Panc1 (cell line): ENCODE measurements around the gene HNRNPM. TPM values are rescaled to one million over a fixed set of nuclear protein-coding genes. Genes with fewer than 3 reads are reported as not detected.

ENCODE experiments used
- ATAC-seq: fragments of 200-7000 bp; cut with Tn5 transposase; 2 replicates; pipeline ENCODE4 v1.9.1; 2020; ENCODE audit warnings: mild to moderate bottlenecking, moderate library complexity
- BruUV-seq: library from RNA; stranded (reverse); fragments of 400-500 nt; replicated peaks from 2 replicates; lab custom pipeline; 2021; lab: Mats Ljungman, UMichigan
- CTCF ChIA-PET: fragments of 300-600 bp; sonication (Branson Sonifier 250); formaldehyde crosslinking; loops from one replicate; lab custom pipeline; 2022; ENCODE audit warnings: antibody characterized with exemption; lab: Charles Lee
- POLR2A ChIA-PET: fragments of 300-600 bp; sonication (Branson Sonifier 250); formaldehyde crosslinking; loops from one replicate; lab custom pipeline; 2022; ENCODE audit warnings: antibody characterized with exemption; lab: Charles Lee
- DNase-seq: peaks from one replicate; pipeline ENCODE4 v3.0.0-alpha.2; 2010; ENCODE audit warnings: low read depth, low spot score
- H3K27ac ChIP-seq: 2 replicates; pipeline ENCODE4 v1.5.1; 2011; ENCODE audit warnings: mild to moderate bottlenecking, low read length, inconsistent platforms
- H3K27me3 ChIP-seq: fragments of 200-500 bp; sonication (Bioruptor generic); 2 replicates; pipeline ENCODE4 v1.6.0; 2014; ENCODE audit warnings: low read length, inconsistent platforms; ENCODE audit not compliant: control insufficient read depth, insufficient read depth
- H3K36me3 ChIP-seq: fragments of 200-500 bp; sonication (Bioruptor generic); 2 replicates; pipeline ENCODE4 v1.5.1; 2014; ENCODE audit warnings: inconsistent platforms, mild to moderate bottlenecking, low read length, moderate library complexity; ENCODE audit not compliant: control insufficient read depth, insufficient read depth
- H3K4me1 ChIP-seq: 2 replicates; pipeline ENCODE4 v1.5.1; 2011; ENCODE audit warnings: inconsistent platforms, mild to moderate bottlenecking, low read length, moderate library complexity; ENCODE audit not compliant: control insufficient read depth, insufficient read depth
- H3K4me3 ChIP-seq, 2 experiments: 2 replicates each; pipeline ENCODE4 v1.5.1; 2011 to 2012; ENCODE audit warnings: low read depth in 2 of 2, low read length in 2 of 2, mild to moderate bottlenecking in 2 of 2, inconsistent platforms in 1 of 2, moderate library complexity in 1 of 2
- H3K9me3 ChIP-seq: fragments of 200-500 bp; sonication (Bioruptor generic); 2 replicates; pipeline ENCODE4 v1.5.1; 2014; ENCODE audit warnings: low read depth, mild to moderate bottlenecking, inconsistent platforms, low read length, moderate library complexity; ENCODE audit not compliant: control insufficient read depth, insufficient read depth
- CTCF ChIP-seq: fragments of 450-650 bp; IDR thresholded peaks from 2 replicates; pipeline ENCODE4 v1.5.1; 2017; ENCODE audit warnings: mild to moderate bottlenecking
- POLR2AphosphoS5 ChIP-seq: IDR thresholded peaks from 2 replicates; pipeline ENCODE4 v1.6.1; 2012; ENCODE audit warnings: mild to moderate bottlenecking, low read depth, low read length, moderate library complexity
- REST ChIP-seq, 2 experiments: IDR thresholded peaks; 2 replicates each; pipeline ENCODE4 v1.6.1; 2011 to 2012; ENCODE audit warnings: low read depth in 2 of 2, control low read depth in 1 of 2, low read length in 1 of 2, mild to moderate bottlenecking in 1 of 2, moderate library complexity in 1 of 2; ENCODE audit not compliant: insufficient read depth in 1 of 2
- SIN3A ChIP-seq: IDR thresholded peaks from 2 replicates; pipeline ENCODE4 v1.6.1; 2012; ENCODE audit warnings: low read depth, mild to moderate bottlenecking, low read length, moderate library complexity, borderline replicate concordance; ENCODE audit not compliant: insufficient read depth
- TCF7L2 ChIP-seq: IDR thresholded peaks from 2 replicates; pipeline ENCODE4 v1.6.1; 2011; ENCODE audit warnings: mild to moderate bottlenecking, low read depth, low read length, inconsistent platforms
- in situ Hi-C: cut with HindIII; loops from 2 replicates; pipeline ENCODE4 v1.10.0; 2016; ENCODE audit warnings: low sequenced_read_pairs, low pct_unique_long_range_greater_than_20kb
- intact Hi-C: fragments of 100-400 bp; cut with micrococcal nuclease; formaldehyde crosslinking; loops from one replicate; pipeline ENCODE4 v1.10.0; 2022; ENCODE audit not compliant: unreplicated experiment
- total RNA-seq: library from RNA; stranded (reverse); gene quantifications from one replicate; pipeline ENCODE4 v1.2.1, GENCODE V29; 2021; ENCODE audit not compliant: unreplicated experiment

HNRNPM gene
- total RNA-seq, 1 experiment from 2014 or later: 225 TPM

GRCh38 chr19:8529369-8530006 lies 84.7 kb downstream of the HNRNPM start:
- Histone ChIP-seq H3K36me3 (no peaks in the 10 kb centered on the region), H3K27ac (no peak overlapping the region), H3K27me3 (no peaks in the 10 kb centered on the region), H3K9me3 (no peaks in the 10 kb centered on the region), H3K4me1 (0 out of 2 replicates have a peak, but pooled peaks cover 3% of the 10 kb centered on the region), H3K4me3 (no peak overlapping the region)
- intact Hi-C loops: no loop called here
- ChIA-PET POLR2A (interaction anchor here (0.6 kb wide), 2 partner anchors 42 to 85 kb away, joined by 3 to 6 read pairs; no protein-coding TSS in a partner anchor), CTCF (no interaction called here)
- TF ChIP-seq REST (IDR thresholded peaks at IDR 0.05; ENCODE audit: insufficient read depth in 1 of 2, low read depth in 2 of 2, low read length in 1 of 2) (no peak), TCF7L2 (no peak), POLR2AphosphoS5 (no peak), CTCF (no peak), SIN3A (no peak)
- in situ Hi-C loops: no loop called here
- no TSS peak for BruUV-seq
- no peak for DNase-seq
- ATAC-seq: no peak

- no TSS peak for BruUV-seq
- Histone ChIP-seq H3K4me1 (0 out of 2 replicates have a peak, but pooled peaks cover 3% of the 10 kb centered on the region), H3K27ac (no peak overlapping the region), H3K9me3 (no peaks in the 10 kb centered on the region), H3K27me3 (no peaks in the 10 kb centered on the region), H3K36me3 (no peaks in the 10 kb centered on the region), H3K4me3 (no peak overlapping the region)
- TF ChIP-seq POLR2AphosphoS5 (no peak), SIN3A (no peak), TCF7L2 (no peak), CTCF (no peak), REST (IDR thresholded peaks at IDR 0.05; ENCODE audit: insufficient read depth in 1 of 2, low read depth in 2 of 2, low read length in 1 of 2) (no peak)
- intact Hi-C loops (no loop called here), in situ Hi-C loops (no loop called here)
- DNase-seq (no peak), ATAC-seq (no peak)
- ChIA-PET CTCF (interaction anchor here (0.7 kb wide), 1 partner anchor 186 kb away, joined by 5 read pairs; no protein-coding TSS in a partner anchor), POLR2A (interaction anchor here (0.6 kb wide), 1 partner anchor 41 kb away, joined by 3 read pairs; no protein-coding TSS in a partner anchor)
Measured at GRCh38 chr19:8530061-8530679, 85.4 kb downstream of the HNRNPM start.
